Psoas muscle (tissue), 8 donors: Measurements from ENCODE around the gene FKBP2. TPM values are rescaled to one million over a fixed set of nuclear protein-coding genes. Genes with fewer than 3 reads are reported as not detected.

ENCODE experiments used
- ATAC-seq, 4 donors: fragments of 200-7000 bp; cut with Tn5 transposase; one replicate each; pipeline ENCODE4 v1.9.1; 2020; ENCODE audit warnings: moderate library complexity in 3 of 4, mild to moderate bottlenecking in 2 of 4
- DNase-seq, 2 donors: peaks; one replicate each; pipeline ENCODE4 v3.0.0-alpha.2; 2020
- H3K27ac ChIP-seq: fragments of 200-600 bp; one replicate; pipeline ENCODE4 v1.8.0; 2022
- H3K27me3 ChIP-seq, 3 donors: fragments of 200-600 bp in 1 of 3; one replicate each; pipeline versions ENCODE4 v1.6.1 to v1.8.0; 2013 to 2022; ENCODE audit warnings: low read length in 2 of 3, mild to moderate bottlenecking in 2 of 3, moderate library complexity in 1 of 3; ENCODE audit not compliant: insufficient read depth in 3 of 3
- H3K36me3 ChIP-seq, 2 donors: fragments of 200-600 bp in 1 of 2; one replicate each; pipeline versions ENCODE4 v1.6.1 to v1.8.0; 2013 to 2022; ENCODE audit warnings: low read depth in 1 of 2, mild to moderate bottlenecking in 1 of 2, moderate library complexity in 1 of 2; ENCODE audit not compliant: insufficient read depth in 1 of 2
- H3K4me1 ChIP-seq: fragments of 200-600 bp; one replicate; pipeline ENCODE4 v1.8.0; 2022
- H3K4me3 ChIP-seq: fragments of 200-600 bp; one replicate; pipeline ENCODE4 v1.8.0; 2022; ENCODE audit warnings: mild to moderate bottlenecking
- H3K9me3 ChIP-seq: fragments of 200-600 bp; one replicate; pipeline ENCODE4 v1.8.0; 2022
- CTCF ChIP-seq: fragments of 200-600 bp; IDR thresholded peaks from one replicate; pipeline ENCODE4 v1.8.0; 2022; ENCODE audit warnings: antibody characterized with exemption
- WGBS, 3 donors: extraction: QIAGEN DNeasy Blood & Tissue Kit; methylation state at CpG; one replicate each; pipeline versions ENCODE4 v1.1.6 to v1.1.7; 2013; 5-methylcytosine and 5-hydroxymethylcytosine counted together
- intact Hi-C, 2 donors: fragments of 100-400 bp; cut with DNase I; formaldehyde crosslinking; loops; one replicate each; pipeline versions ENCODE4 v1.11.0 to v1.14.2; 2022
- polyA plus RNA-seq, 3 donors: library from polyadenylated mRNA; stranded (reverse); fragments of 200-250 nt; gene quantifications; one replicate each; pipeline ENCODE4 v1.2.3, GENCODE V29; 2013
- total RNA-seq, 4 donors: library from RNA; stranded (reverse); fragmentation: NEBNext Ultra II Directional in 2 of 4; extraction: Animal tissue kit (Norgen Biotek cat#: 25700) in 2 of 4; gene quantifications; one replicate each; pipeline versions ENCODE4 v1.2.1 to v1.2.4, GENCODE V29; 2021 to 2023
- donor health status: healthy with polysubstance abuse.
- donor health status: DM: no; HTN: no; CAD: no; lungs with moderate emphysema.
- donor health status: Bipolar disorder and iron deficiency.
- donor health status: healthy.
- donor health status: DM: yes; HTN: yes; CAD: no.
- donor health status: DM: no; HTN: no; CAD: no.
- donor health status: DM: no; HTN: no; CAD: no.
- donor health status: DM: yes; HTN: yes; CAD: no.

Gene FKBP2
- total and polyA plus RNA-seq, 7 donors = 17.8 to 228 (median 26.6) TPM

GRCh38 chr11:64204464-64204989 lies 36.4 kb upstream of the FKBP2 start:
- Histone ChIP-seq H3K4me1 (peaks cover 11% of the 10 kb centered on the region), H3K27me3 (no peaks in the 10 kb centered on the region), H3K9me3 (no peaks in the 10 kb centered on the region), H3K4me3 (no peak overlapping the region), H3K36me3 (peaks cover 7 to 62% of the 10 kb centered on the region in 2 donors), H3K27ac (peak overlapping the region; percentile 34)
- intact Hi-C loops = loop anchor here in 1 of 2 donors (2.0 to 5.0 kb wide), 2 partner anchors 63 to 94 kb away; no protein-coding TSS in a partner anchor
- peak; percentile 86 to 92 for DNase-seq
- TF ChIP-seq CTCF = peak; percentile 65
- WGBS, 3 donors = 12 to 38% (median 15%) methylated on average over 7 of the region's 7 CpGs
- peak; percentile 78 to 84 (median 80) for ATAC-seq

GRCh38 chr11:64206457-64207255 lies 34.2 kb upstream of the FKBP2 start, which contains the start of gene FERMT3:
TSS of gene FERMT3 (plus strand) at chr11:64206721. CDS start at chr11:64207365, 644 bp downstream.
- Histone ChIP-seq H3K4me3 (peak within 1 kb of the TSS; percentile 58), H3K9me3 (no peaks in the 10 kb centered on the region), H3K27ac (peak within 1 kb of the TSS; percentile 71), H3K36me3 (peaks cover 7 to 56% of the 10 kb centered on the region in 2 donors), H3K27me3 (no peaks in the 10 kb centered on the region), H3K4me1 (peaks cover 11% of the 10 kb centered on the region)
- ATAC-seq (no peak), DNase-seq (peak; percentile 67 to 77)
- intact Hi-C loops = loop anchor here in 1 of 2 donors (5.0 kb wide), 1 partner anchor 96 kb away; the partner anchor contains the start of gene CATSPERZ
- WGBS, 3 donors = 56 to 69% (median 62%) methylated on average over 22 to 27 of the region's 27 CpGs
- no peak for TF ChIP-seq CTCF

- intact Hi-C loops = loop anchor here in 1 of 2 donors (5.0 kb wide), 1 partner anchor 95 kb away; the partner anchor contains the start of gene CATSPERZ
- ATAC-seq (peak; percentile 26 to 48 (median 38)), DNase-seq (peak; percentile 81 to 87)
- Histone ChIP-seq H3K27me3 (no peaks in the 10 kb centered on the region), H3K36me3 (peaks cover 7 to 56% of the 10 kb centered on the region in 2 donors), H3K9me3 (no peaks in the 10 kb centered on the region), H3K4me3 (peak overlapping the region; percentile 58), H3K4me1 (peaks cover 11% of the 10 kb centered on the region), H3K27ac (peak overlapping the region; percentile 71)
- WGBS, 3 donors = 28 to 35% (median 34%) methylated on average over 22 to 30 of the region's 30 CpGs
- no peak for TF ChIP-seq CTCF
Observed at GRCh38 chr11:64207256-64208085, 33.4 kb upstream of the FKBP2 start.

GRCh38 chr11:64208086-64208795 lies 32.7 kb upstream of the FKBP2 start:
- TF ChIP-seq CTCF = no peak
- Histone ChIP-seq H3K9me3 (no peaks in the 10 kb centered on the region), H3K36me3 (peaks cover 3 to 50% of the 10 kb centered on the region in 2 donors), H3K4me3 (peak overlapping the region; percentile 58), H3K4me1 (peaks cover 11% of the 10 kb centered on the region), H3K27ac (peak overlapping the region; percentile 71), H3K27me3 (no peaks in the 10 kb centered on the region)
- WGBS, 3 donors = 62 to 73% (median 69%) methylated on average over 23 of the region's 23 CpGs
- ATAC-seq = peak in 1 of 4 donors; percentile 1
- intact Hi-C loops = loop anchor here in 1 of 2 donors (5.0 kb wide), 1 partner anchor 94 kb away; the partner anchor contains the start of gene CATSPERZ
- no peak for DNase-seq
